ENCODE data around the gene GOLGA8S. TPM values are rescaled to one million over a fixed set of nuclear protein-coding genes. Genes with fewer than 3 reads are reported as not detected.
"Not testable (repeated sequence)": the region's sequence is repeated elsewhere in the genome, so short reads cannot be mapped to it uniquely, and the experiment has no call there.

The GOLGA8S gene, protein sequence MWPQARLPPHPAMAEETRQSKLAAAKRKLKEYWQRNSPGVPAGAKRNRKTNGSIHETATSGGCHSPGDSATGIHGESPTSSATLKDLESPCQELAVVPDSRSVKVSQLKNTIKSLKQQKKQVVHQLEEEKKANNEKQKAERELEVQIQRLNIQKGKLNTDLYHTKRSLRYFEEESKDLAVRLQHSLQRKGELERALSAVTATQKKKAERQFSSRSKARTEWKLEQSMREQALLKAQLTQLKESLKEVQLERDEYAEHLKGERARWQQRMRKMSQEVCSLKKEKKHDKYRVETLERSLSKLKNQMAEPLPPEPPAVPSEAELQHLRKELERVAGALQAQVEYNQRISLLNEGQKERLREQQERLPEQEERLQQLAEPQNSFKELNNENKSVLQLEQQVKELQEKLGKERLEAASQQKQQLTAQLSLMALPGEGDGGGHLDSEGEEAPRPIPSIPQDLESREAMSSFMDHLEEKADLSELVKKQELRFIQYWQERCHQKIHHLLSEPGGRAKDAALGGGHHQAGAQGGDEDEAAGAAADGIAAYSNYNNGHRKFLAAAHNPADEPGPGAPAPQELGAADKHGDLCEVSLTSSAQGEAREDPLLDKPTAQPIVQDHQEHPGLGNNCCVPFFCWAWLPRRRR
- not detected for polyA plus RNA-seq (ENCODE audit: low read depth in 6 of 6)

- H3K27ac Mint-ChIP-seq; H3K27me3 Mint-ChIP-seq; H3K4me3 Mint-ChIP-seq; ATAC-seq (ENCODE audit: low read depth in 2 of 2); H3K9me3 Mint-ChIP-seq; DNase-seq; H3K36me3 Mint-ChIP-seq; H3K4me1 Mint-ChIP-seq: not testable (repeated sequence)
These were observed at the start of gene GOLGA8S for GRCh38 chr15:23354448-23354847. TSS of gene GOLGA8S (plus strand) at chr15:23354748. CDS start at chr15:23354810, 62 bp downstream.

DNA sequence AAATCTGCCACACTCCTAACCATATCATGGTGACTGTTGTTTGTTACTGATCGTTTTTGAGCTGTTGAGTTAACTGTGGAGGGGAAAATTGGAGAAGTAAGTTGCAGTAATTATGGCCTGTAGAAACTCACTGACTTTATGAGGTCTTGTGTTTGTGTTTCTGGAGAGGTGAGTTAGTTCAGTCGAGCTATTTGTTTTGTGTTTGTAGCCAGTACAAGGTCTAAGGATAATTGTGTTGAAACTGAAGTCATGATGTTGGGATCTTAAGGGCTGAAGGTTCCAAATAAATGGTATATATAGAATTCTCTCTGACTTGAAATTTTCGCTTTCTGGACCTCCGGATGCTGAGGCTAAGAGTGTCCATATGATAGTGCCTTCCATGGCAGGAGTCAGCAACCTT, 49.7 kb upstream of the GOLGA8S start:
- ATAC-seq (ENCODE audit: low read depth in 2 of 2) = not testable (repeated sequence)

DNA sequence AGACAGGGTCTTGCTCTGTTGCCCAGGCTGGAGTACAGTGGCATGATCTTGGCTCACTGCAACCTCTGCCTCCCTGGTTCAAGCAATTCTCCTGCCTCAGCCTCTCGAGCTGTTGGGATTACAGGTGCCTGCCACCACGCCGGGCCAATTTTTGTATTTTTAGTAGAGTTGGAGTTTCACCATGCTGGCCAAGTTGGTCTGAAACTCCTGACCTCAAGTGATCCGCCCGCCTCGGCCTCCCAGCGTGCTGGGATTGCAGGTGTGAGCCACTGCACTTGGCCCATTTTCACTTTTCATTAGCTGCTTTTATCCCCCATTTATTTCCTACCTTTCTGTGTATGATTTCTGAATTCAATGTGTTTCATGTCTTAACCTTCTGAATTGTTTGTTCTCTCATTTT, 48.6 kb upstream of the GOLGA8S start:
- H3K27me3 Mint-ChIP-seq = not testable (repeated sequence)
- H3K4me3 Mint-ChIP-seq = peak overlapping the region in 4 of 8 donors; percentile 3 to 49 (median 36)

More for the DNA sequence above, 49.7 kb upstream of the GOLGA8S start:
- not testable (repeated sequence) for DNase-seq, H3K27me3 Mint-ChIP-seq, H3K9me3 Mint-ChIP-seq
- H3K4me3 Mint-ChIP-seq = peak overlapping the region in 7 of 8 donors; percentile 72 to 95 (median 90)
- peak overlapping the region in 3 of 6 donors; percentile 64 to 69 (median 67) for H3K27ac Mint-ChIP-seq
- H3K4me1 Mint-ChIP-seq = peaks cover 4 to 39% (median 27%) of the 10 kb centered on the region in 3 donors
- peaks cover 0 to 16% of the 10 kb centered on the region in 2 donors for H3K36me3 Mint-ChIP-seq

DNA sequence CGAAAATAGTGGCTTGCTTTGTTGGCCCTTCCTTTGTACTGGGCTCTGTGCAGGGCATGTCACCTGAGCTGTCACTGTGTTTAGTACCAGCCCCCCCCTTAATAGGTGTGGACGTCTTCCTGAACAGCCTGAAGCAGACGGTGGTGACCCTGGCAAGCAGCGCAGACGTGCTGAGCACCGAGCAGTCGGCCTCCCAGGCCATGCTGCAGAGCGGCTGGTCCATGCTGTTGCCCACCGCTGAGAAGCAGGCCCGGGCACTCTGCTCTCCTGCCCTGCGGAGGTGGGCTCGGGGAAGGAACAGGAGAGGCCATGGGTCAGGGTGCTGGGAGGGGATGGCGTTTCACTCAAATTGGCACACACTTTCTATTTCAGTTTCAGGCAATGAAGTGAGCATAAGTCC, 43.3 kb upstream of the GOLGA8S start:
- peak overlapping the region in 2 of 6 donors; percentile 21 to 47 for H3K27ac Mint-ChIP-seq
- H3K4me3 Mint-ChIP-seq; H3K27me3 Mint-ChIP-seq; ATAC-seq (ENCODE audit: low read depth in 2 of 2); H3K9me3 Mint-ChIP-seq; DNase-seq: not testable (repeated sequence)
- peaks cover under 1 to 15% (median 7%) of the 10 kb centered on the region in 3 donors for H3K4me1 Mint-ChIP-seq
- peaks cover 0 to 27% of the 10 kb centered on the region in 2 donors for H3K36me3 Mint-ChIP-seq

More for the DNA sequence above, 48.6 kb upstream of the GOLGA8S start:
- not testable (repeated sequence) for ATAC-seq (ENCODE audit: low read depth in 2 of 2); DNase-seq; H3K9me3 Mint-ChIP-seq
- H3K36me3 Mint-ChIP-seq = peaks cover 0 to 23% of the 10 kb centered on the region in 2 donors
- H3K4me1 Mint-ChIP-seq = peaks cover 4 to 39% (median 27%) of the 10 kb centered on the region in 3 donors
- peak overlapping the region in 1 of 6 donors; percentile 9 for H3K27ac Mint-ChIP-seq

DNA sequence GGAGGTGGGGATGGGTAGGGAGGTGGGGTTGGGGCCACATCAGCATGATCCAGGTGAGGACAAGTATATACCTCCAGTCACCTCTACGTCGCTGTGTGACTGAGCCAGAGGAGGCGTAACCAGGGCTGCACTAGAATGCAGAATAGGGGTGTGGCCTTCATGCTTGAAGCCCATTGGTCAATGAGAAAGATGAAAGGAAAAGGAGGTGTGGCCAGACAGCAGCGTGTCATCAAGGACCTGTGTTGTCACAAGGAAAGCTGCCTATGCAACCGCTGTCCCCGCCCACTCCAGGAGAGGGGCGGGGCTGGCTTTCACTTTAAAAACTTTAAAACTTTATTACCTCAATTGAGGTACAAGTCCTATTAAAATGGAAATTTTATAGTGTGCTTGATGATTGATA, 20.5 kb upstream of the GOLGA8S start, which contains the start of gene GOLGA6L26:
Gene GOLGA6L26 (minus strand): TSS at position 101 of the 400 bp plus-strand sequence. CDS start 61 bp downstream, at position 40.
- H3K4me1 Mint-ChIP-seq; H3K4me3 Mint-ChIP-seq; H3K36me3 Mint-ChIP-seq; H3K27me3 Mint-ChIP-seq; H3K27ac Mint-ChIP-seq; DNase-seq; ATAC-seq (ENCODE audit: low read depth in 2 of 2); H3K9me3 Mint-ChIP-seq: not testable (repeated sequence)

GRCh38 chr15:23362622-23363021, 8.1 kb downstream of the GOLGA8S start:
- not testable (repeated sequence) for H3K4me1 Mint-ChIP-seq

DNA sequence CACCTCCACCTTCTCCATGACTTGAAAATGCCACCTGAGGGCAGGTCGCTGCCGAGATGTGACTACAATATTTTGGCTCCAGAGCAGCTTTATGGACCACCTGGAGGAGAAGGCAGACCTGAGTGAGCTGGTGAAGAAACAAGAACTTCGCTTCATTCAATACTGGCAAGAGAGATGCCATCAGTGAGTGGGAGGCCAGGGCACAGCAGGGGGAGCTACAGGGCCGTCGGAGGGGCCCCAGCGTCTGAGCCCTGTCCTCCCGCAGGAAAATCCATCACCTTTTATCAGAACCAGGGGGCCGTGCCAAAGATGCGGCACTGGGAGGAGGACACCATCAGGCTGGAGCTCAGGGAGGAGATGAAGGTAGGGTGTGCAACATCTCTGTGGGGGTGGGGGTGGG, 9.7 kb downstream of the GOLGA8S start:
- H3K4me1 Mint-ChIP-seq; H3K36me3 Mint-ChIP-seq; DNase-seq; H3K4me3 Mint-ChIP-seq; ATAC-seq (ENCODE audit: low read depth in 2 of 2); H3K9me3 Mint-ChIP-seq; H3K27ac Mint-ChIP-seq; H3K27me3 Mint-ChIP-seq: not testable (repeated sequence)

More at GRCh38 chr15:23362622-23363021, 8.1 kb downstream of the GOLGA8S start:
- H3K9me3 Mint-ChIP-seq; ATAC-seq (ENCODE audit: low read depth in 2 of 2); DNase-seq; H3K27me3 Mint-ChIP-seq; H3K4me3 Mint-ChIP-seq; H3K27ac Mint-ChIP-seq; H3K36me3 Mint-ChIP-seq: not testable (repeated sequence)

GRCh38 chr15:23370578-23370977, 16.0 kb downstream of the GOLGA8S start:
- no peak for DNase-seq
- H3K9me3 Mint-ChIP-seq = no peaks in the 10 kb centered on the region
- H3K4me1 Mint-ChIP-seq = no peaks in the 10 kb centered on the region
- no peak overlapping the region for H3K4me3 Mint-ChIP-seq
- H3K36me3 Mint-ChIP-seq = no peaks in the 10 kb centered on the region
- no peak overlapping the region for H3K27ac Mint-ChIP-seq
- ATAC-seq (ENCODE audit: low read depth in 2 of 2) = no peak
- H3K27me3 Mint-ChIP-seq = no peaks in the 10 kb centered on the region

- H3K27ac Mint-ChIP-seq; H3K9me3 Mint-ChIP-seq; H3K4me1 Mint-ChIP-seq; ATAC-seq (ENCODE audit: low read depth in 2 of 2); H3K27me3 Mint-ChIP-seq; H3K36me3 Mint-ChIP-seq; DNase-seq; H3K4me3 Mint-ChIP-seq: not testable (repeated sequence)
These were observed 16.6 kb downstream of the GOLGA8S start for GRCh38 chr15:23371134-23371533.

GRCh38 chr15:23371868-23372267, 17.3 kb downstream of the GOLGA8S start:
- not testable (repeated sequence) for ATAC-seq (ENCODE audit: low read depth in 2 of 2); H3K4me1 Mint-ChIP-seq; H3K9me3 Mint-ChIP-seq; H3K27me3 Mint-ChIP-seq; H3K4me3 Mint-ChIP-seq; H3K27ac Mint-ChIP-seq; DNase-seq; H3K36me3 Mint-ChIP-seq

GRCh38 chr15:23372284-23372683, 17.7 kb downstream of the GOLGA8S start:
- H3K9me3 Mint-ChIP-seq = no peaks in the 10 kb centered on the region
- DNase-seq (no peak), ATAC-seq (ENCODE audit: low read depth in 2 of 2) (no peak)
- H3K27me3 Mint-ChIP-seq = no peaks in the 10 kb centered on the region
- no peaks in the 10 kb centered on the region for H3K4me1 Mint-ChIP-seq
- H3K27ac Mint-ChIP-seq = no peak overlapping the region
- H3K36me3 Mint-ChIP-seq = no peaks in the 10 kb centered on the region
- H3K4me3 Mint-ChIP-seq = no peak overlapping the region

DNA sequence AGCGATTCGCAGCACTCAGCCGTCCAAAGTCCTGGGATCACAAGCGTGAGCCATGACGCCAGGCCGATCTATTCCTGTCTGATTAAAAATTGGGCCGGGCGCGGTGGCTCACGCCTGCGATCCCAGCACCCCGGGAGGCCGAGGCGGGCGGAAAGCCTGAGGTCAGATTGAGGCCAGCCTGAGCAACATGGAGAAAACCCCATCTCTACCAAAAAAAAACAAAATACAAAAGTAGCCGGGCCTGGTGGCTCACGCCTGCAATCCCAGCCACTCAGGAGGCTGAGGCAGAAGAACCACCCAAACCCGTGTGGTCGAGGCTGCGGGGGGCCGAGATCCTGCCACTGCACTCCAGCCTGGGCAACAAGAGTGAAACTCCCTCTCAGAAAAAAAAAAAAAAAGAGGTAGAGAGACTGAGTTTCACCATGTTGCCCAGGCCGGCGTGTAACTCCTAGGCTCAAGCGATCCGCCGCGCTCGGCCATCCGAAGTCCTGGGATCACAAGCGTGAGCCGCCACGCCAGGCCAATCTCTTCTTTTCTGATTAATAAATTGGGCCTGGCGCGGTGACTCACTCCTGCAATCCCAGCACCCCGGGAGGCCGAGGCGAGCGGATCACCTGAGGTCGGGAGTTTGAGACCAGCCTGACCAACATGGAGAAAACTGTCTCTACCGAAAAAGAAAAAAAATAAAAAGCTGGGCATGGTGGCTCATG, 18.5 kb downstream of the GOLGA8S start:
- not testable (repeated sequence) for DNase-seq; H3K4me1 Mint-ChIP-seq; H3K36me3 Mint-ChIP-seq; H3K27ac Mint-ChIP-seq; H3K4me3 Mint-ChIP-seq; H3K9me3 Mint-ChIP-seq; ATAC-seq (ENCODE audit: low read depth in 2 of 2); H3K27me3 Mint-ChIP-seq

- not testable (repeated sequence) for H3K4me1 Mint-ChIP-seq
These were observed 19.7 kb downstream of the GOLGA8S start for GRCh38 chr15:23374226-23374625.

More at GRCh38 chr15:23374226-23374625, 19.7 kb downstream of the GOLGA8S start:
- not testable (repeated sequence) for ATAC-seq (ENCODE audit: low read depth in 2 of 2); H3K27ac Mint-ChIP-seq; H3K4me3 Mint-ChIP-seq; H3K27me3 Mint-ChIP-seq; H3K9me3 Mint-ChIP-seq; H3K36me3 Mint-ChIP-seq; DNase-seq
